ENCODE data around the gene CHCHD10. TPM values are rescaled to one million over a fixed set of nuclear protein-coding genes. Genes with fewer than 3 reads are reported as not detected.
A peak's percentile ranks its signal among the peaks of the same experiment; 100 is the strongest.

The CHCHD10 gene
- total and polyA plus RNA-seq, 2 of the 13 experiments (the other 11 are each of a cell fraction or from before 2014, with no cell fraction given) = 37.0 to 62.8 TPM

DNA sequence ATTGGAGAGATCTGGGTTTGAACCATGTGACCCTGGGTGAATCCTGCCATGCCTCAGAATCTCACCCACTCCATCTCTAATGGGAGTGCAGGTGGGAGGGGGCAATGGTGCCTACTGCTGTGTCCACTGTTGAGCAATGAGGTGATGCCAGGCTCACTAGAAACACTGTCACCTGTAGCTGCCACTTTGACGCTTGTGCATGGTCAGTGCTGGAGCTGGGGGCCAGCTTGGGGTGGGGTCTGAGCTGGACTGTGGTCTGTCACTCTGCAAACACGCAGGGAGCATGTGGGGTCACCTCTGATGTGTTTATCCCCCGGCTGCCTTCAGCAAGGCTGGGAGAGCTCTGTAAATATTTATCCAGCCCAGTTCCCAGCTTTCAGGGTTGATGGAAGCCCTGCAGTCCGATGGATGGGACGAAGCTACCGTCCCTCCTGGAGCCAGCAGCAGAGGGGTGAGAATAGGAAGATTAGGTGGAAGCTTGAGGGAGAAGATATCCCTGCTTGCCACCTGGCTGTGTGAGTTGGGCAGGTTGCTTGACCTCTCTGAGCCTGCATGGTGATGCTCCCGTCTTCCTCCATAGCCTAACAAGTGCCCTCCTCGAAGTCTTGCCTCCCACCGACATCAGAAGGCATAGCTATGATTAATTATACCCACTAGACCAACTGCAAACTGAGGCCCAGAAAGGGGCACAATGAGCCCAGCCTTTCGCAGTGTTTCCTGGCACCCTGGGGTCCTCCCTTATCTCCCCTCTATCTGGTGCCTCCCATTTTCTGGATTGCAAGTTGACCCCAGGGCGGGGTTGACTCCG is 6.5 kb upstream of the CHCHD10 start (continued):
- TF ChIP-seq, protein P1, sequence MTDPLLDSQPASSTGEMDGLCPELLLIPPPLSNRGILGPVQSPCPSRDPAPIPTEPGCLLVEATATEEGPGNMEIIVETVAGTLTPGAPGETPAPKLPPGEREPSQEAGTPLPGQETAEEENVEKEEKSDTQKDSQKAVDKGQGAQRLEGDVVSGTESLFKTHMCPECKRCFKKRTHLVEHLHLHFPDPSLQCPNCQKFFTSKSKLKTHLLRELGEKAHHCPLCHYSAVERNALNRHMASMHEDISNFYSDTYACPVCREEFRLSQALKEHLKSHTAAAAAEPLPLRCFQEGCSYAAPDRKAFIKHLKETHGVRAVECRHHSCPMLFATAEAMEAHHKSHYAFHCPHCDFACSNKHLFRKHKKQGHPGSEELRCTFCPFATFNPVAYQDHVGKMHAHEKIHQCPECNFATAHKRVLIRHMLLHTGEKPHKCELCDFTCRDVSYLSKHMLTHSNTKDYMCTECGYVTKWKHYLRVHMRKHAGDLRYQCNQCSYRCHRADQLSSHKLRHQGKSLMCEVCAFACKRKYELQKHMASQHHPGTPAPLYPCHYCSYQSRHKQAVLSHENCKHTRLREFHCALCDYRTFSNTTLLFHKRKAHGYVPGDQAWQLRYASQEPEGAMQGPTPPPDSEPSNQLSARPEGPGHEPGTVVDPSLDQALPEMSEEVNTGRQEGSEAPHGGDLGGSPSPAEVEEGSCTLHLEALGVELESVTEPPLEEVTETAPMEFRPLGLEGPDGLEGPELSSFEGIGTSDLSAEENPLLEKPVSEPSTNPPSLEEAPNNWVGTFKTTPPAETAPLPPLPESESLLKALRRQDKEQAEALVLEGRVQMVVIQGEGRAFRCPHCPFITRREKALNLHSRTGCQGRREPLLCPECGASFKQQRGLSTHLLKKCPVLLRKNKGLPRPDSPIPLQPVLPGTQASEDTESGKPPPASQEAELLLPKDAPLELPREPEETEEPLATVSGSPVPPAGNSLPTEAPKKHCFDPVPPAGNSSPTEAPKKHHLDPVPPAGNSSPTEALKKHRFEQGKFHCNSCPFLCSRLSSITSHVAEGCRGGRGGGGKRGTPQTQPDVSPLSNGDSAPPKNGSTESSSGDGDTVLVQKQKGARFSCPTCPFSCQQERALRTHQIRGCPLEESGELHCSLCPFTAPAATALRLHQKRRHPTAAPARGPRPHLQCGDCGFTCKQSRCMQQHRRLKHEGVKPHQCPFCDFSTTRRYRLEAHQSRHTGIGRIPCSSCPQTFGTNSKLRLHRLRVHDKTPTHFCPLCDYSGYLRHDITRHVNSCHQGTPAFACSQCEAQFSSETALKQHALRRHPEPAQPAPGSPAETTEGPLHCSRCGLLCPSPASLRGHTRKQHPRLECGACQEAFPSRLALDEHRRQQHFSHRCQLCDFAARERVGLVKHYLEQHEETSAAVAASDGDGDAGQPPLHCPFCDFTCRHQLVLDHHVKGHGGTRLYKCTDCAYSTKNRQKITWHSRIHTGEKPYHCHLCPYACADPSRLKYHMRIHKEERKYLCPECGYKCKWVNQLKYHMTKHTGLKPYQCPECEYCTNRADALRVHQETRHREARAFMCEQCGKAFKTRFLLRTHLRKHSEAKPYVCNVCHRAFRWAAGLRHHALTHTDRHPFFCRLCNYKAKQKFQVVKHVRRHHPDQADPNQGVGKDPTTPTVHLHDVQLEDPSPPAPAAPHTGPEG (CRISPR knock-in tag; IDR thresholded peaks at IDR 0.05) = peak; percentile 93; the same call in 1 of the 2 replicates
- TF ChIP-seq POLR2AphosphoS5 (IDR thresholded peaks at IDR 0.05; ENCODE audit: low read depth, low read length) = peak; percentile 61
- TF ChIP-seq, protein P2, sequence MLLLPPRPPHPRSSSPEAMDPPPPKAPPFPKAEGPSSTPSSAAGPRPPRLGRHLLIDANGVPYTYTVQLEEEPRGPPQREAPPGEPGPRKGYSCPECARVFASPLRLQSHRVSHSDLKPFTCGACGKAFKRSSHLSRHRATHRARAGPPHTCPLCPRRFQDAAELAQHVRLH (CRISPR knock-in tag; IDR thresholded peaks at IDR 0.05; ENCODE audit: borderline replicate concordance, low read depth) = peak; percentile 60; the same call in 1 of the 2 replicates
- TF ChIP-seq SP2 (CRISPR knock-in tag; IDR thresholded peaks at IDR 0.05) = no peak
- TF ChIP-seq, protein P3, sequence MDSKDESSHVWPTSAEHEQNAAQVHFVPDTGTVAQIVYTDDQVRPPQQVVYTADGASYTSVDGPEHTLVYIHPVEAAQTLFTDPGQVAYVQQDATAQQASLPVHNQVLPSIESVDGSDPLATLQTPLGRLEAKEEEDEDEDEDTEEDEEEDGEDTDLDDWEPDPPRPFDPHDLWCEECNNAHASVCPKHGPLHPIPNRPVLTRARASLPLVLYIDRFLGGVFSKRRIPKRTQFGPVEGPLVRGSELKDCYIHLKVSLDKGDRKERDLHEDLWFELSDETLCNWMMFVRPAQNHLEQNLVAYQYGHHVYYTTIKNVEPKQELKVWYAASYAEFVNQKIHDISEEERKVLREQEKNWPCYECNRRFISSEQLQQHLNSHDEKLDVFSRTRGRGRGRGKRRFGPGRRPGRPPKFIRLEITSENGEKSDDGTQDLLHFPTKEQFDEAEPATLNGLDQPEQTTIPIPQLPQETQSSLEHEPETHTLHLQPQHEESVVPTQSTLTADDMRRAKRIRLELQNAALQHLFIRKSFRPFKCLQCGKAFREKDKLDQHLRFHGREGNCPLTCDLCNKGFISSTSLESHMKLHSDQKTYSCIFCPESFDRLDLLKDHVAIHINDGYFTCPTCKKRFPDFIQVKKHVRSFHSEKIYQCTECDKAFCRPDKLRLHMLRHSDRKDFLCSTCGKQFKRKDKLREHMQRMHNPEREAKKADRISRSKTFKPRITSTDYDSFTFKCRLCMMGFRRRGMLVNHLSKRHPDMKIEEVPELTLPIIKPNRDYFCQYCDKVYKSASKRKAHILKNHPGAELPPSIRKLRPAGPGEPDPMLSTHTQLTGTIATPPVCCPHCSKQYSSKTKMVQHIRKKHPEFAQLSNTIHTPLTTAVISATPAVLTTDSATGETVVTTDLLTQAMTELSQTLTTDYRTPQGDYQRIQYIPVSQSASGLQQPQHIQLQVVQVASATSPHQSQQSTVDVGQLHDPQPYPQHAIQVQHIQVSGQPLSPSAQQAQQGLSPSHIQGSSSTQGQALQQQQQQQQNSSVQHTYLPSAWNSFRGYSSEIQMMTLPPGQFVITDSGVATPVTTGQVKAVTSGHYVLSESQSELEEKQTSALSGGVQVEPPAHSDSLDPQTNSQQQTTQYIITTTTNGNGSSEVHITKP (CRISPR knock-in tag; IDR thresholded peaks at IDR 0.05; ENCODE audit: low read depth) = peak; percentile 15
- TF ChIP-seq, protein P4, sequence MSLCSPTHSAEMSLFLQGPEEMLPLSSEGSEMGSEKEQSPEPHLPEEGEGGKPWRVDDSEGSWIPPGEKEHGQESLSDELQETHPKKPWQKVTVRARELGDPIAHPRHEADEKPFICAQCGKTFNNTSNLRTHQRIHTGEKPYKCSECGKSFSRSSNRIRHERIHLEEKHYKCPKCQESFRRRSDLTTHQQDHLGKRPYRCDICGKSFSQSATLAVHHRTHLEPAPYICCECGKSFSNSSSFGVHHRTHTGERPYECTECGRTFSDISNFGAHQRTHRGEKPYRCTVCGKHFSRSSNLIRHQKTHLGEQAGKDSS (CRISPR knock-in tag; IDR thresholded peaks at IDR 0.05; ENCODE audit: borderline replicate concordance, low read depth) = no peak
- TF ChIP-seq, protein P5, sequence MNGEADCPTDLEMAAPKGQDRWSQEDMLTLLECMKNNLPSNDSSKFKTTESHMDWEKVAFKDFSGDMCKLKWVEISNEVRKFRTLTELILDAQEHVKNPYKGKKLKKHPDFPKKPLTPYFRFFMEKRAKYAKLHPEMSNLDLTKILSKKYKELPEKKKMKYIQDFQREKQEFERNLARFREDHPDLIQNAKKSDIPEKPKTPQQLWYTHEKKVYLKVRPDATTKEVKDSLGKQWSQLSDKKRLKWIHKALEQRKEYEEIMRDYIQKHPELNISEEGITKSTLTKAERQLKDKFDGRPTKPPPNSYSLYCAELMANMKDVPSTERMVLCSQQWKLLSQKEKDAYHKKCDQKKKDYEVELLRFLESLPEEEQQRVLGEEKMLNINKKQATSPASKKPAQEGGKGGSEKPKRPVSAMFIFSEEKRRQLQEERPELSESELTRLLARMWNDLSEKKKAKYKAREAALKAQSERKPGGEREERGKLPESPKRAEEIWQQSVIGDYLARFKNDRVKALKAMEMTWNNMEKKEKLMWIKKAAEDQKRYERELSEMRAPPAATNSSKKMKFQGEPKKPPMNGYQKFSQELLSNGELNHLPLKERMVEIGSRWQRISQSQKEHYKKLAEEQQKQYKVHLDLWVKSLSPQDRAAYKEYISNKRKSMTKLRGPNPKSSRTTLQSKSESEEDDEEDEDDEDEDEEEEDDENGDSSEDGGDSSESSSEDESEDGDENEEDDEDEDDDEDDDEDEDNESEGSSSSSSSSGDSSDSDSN (CRISPR knock-in tag; IDR thresholded peaks at IDR 0.05) = peak; percentile 54; the same call in 1 of the 2 replicates
- TF ChIP-seq THAP11 (CRISPR knock-in tag; IDR thresholded peaks at IDR 0.05) = peak; percentile 71
- TF ChIP-seq RARA (CRISPR knock-in tag; IDR thresholded peaks at IDR 0.05) = peak; percentile 94
- TF ChIP-seq SMYD3 (CRISPR knock-in tag; IDR thresholded peaks at IDR 0.05) = 0 out of 2 replicates have a peak, but pooled peaks have one; percentile 72
- TF ChIP-seq PAWR (CRISPR knock-in tag; IDR thresholded peaks at IDR 0.05; ENCODE audit: borderline replicate concordance) = no peak
- peak; percentile 33; the same call in 1 of the 2 replicates for TF ChIP-seq ZNF782 (CRISPR knock-in tag; IDR thresholded peaks at IDR 0.05; ENCODE audit: borderline replicate concordance)
